ENCODE results near the gene SYS1. TPM values are rescaled to one million over a fixed set of nuclear protein-coding genes. Genes with fewer than 3 reads are reported as not detected.

Gene SYS1
- total and polyA plus RNA-seq, 4 donors = 21.3 to 57.5 (median 35.2) TPM

- H3K9me3 ChIP-seq (ENCODE audit: control insufficient read depth in 4 of 4, insufficient read depth in 3 of 4, low read length in 3 of 4) = no peaks in the 10 kb centered on the region
- 86 to 90% methylated on average over 11 of the region's 11 CpGs for WGBS, 2 donors
- H3K9ac ChIP-seq (ENCODE audit: insufficient read depth in 1 of 2, low read length in 2 of 2) = no peak overlapping the region
- H3K27ac ChIP-seq (ENCODE audit: low read depth in 1 of 2, low read length in 1 of 2) = no peak overlapping the region
- ATAC-seq (ENCODE audit: insufficient read depth, low FRiP score) (no peak), DNase-seq (no peak)
- no peak for TF ChIP-seq CTCF (IDR thresholded peaks at IDR 0.05; ENCODE audit: control extremely low read depth, extremely low read depth)
- peaks cover 6 to 12% (median 10%) of the 10 kb centered on the region in 5 donors for H3K4me1 ChIP-seq (ENCODE audit: control insufficient read depth in 5 of 5, insufficient read depth in 5 of 5, low read length in 5 of 5)
- no peaks in the 10 kb centered on the region for H3K27me3 ChIP-seq (ENCODE audit: control insufficient read depth in 3 of 3, insufficient read depth in 3 of 3, low read length in 2 of 3)
- peaks cover 6 to 27% (median 16%) of the 10 kb centered on the region in 4 donors for H3K36me3 ChIP-seq (ENCODE audit: control insufficient read depth in 4 of 4, insufficient read depth in 4 of 4, low read length in 4 of 4)
- no peak overlapping the region for H3K4me3 ChIP-seq
Measured at GRCh38 chr20:45366631-45367030, 3.7 kb downstream of the SYS1 start.

GRCh38 chr20:45367126-45367525 is 4.2 kb downstream of the SYS1 start:
- Histone ChIP-seq H3K9ac (ENCODE audit: insufficient read depth in 1 of 2, low read length in 2 of 2) (no peak overlapping the region), H3K4me1 (ENCODE audit: control insufficient read depth in 5 of 5, insufficient read depth in 5 of 5, low read length in 5 of 5) (peaks cover 6 to 12% (median 10%) of the 10 kb centered on the region in 5 donors), H3K4me3 (no peak overlapping the region), H3K9me3 (ENCODE audit: control insufficient read depth in 4 of 4, insufficient read depth in 3 of 4, low read length in 3 of 4) (no peaks in the 10 kb centered on the region), H3K27ac (ENCODE audit: low read depth in 1 of 2, low read length in 1 of 2) (no peak overlapping the region), H3K27me3 (ENCODE audit: control insufficient read depth in 3 of 3, insufficient read depth in 3 of 3, low read length in 2 of 3) (no peaks in the 10 kb centered on the region), H3K36me3 (ENCODE audit: control insufficient read depth in 4 of 4, insufficient read depth in 4 of 4, low read length in 4 of 4) (peaks cover 6 to 29% (median 16%) of the 10 kb centered on the region in 4 donors)
- no peak for DNase-seq
- ATAC-seq (ENCODE audit: insufficient read depth, low FRiP score) = no peak
- no peak for TF ChIP-seq CTCF (IDR thresholded peaks at IDR 0.05; ENCODE audit: control extremely low read depth, extremely low read depth)

- no peak for ATAC-seq (ENCODE audit: insufficient read depth, low FRiP score)
- DNase-seq = no peak
Measured at GRCh38 chr20:45368221-45368980, 5.4 kb downstream of the SYS1 start.

More at GRCh38 chr20:45368221-45368980, 5.4 kb downstream of the SYS1 start:
- Histone ChIP-seq H3K4me3 (no peak overlapping the region), H3K9ac (ENCODE audit: insufficient read depth in 1 of 2, low read length in 2 of 2) (no peak overlapping the region), H3K27me3 (ENCODE audit: control insufficient read depth in 3 of 3, insufficient read depth in 3 of 3, low read length in 2 of 3) (no peaks in the 10 kb centered on the region), H3K4me1 (ENCODE audit: control insufficient read depth in 5 of 5, insufficient read depth in 5 of 5, low read length in 5 of 5) (peaks cover 6 to 17% (median 14%) of the 10 kb centered on the region in 5 donors), H3K36me3 (ENCODE audit: control insufficient read depth in 4 of 4, insufficient read depth in 4 of 4, low read length in 4 of 4) (peaks cover 6 to 29% (median 16%) of the 10 kb centered on the region in 4 donors), H3K9me3 (ENCODE audit: control insufficient read depth in 4 of 4, insufficient read depth in 3 of 4, low read length in 3 of 4) (no peaks in the 10 kb centered on the region), H3K27ac (ENCODE audit: low read depth in 1 of 2, low read length in 1 of 2) (peak overlapping the region in 1 of 2 donors; percentile 64)
- no peak for TF ChIP-seq CTCF (IDR thresholded peaks at IDR 0.05; ENCODE audit: control extremely low read depth, extremely low read depth)
- 23 to 52% methylated on average over 6 of the region's 6 CpGs for WGBS, 2 donors

Measured in lung (tissue), 12 donors.